HL-60 (cell line): ENCODE data around the gene PCSK7.

Experiments
- DNase-seq, 2 experiments: peaks; one replicate each; pipeline ENCODE4 v3.0.0-alpha.2; 2010 to 2020; ENCODE audit warnings: low read depth in 1 of 2, low spot score in 1 of 2
- H3K27ac ChIP-seq: fragments of 250-450 bp; sonication (Bioruptor Pico); replicated peaks from 2 replicates; pipeline ENCODE4 v1.5.1; 2020; ENCODE audit warnings: mild to moderate bottlenecking, moderate library complexity
- H3K27me3 ChIP-seq: fragments of 250-450 bp; sonication (Bioruptor Pico); 2 replicates; pipeline ENCODE4 v1.5.1; 2021; ENCODE audit warnings: mild to moderate bottlenecking, moderate library complexity; ENCODE audit not compliant: insufficient read depth, poor library complexity, severe bottlenecking
- H3K4me3 ChIP-seq: replicated peaks from 2 replicates; pipeline ENCODE4 v1.5.1; 2011; ENCODE audit warnings: mild to moderate bottlenecking, control low read depth, low read length; ENCODE audit not compliant: insufficient read depth
- GABPA ChIP-seq: IDR thresholded peaks from 2 replicates; pipeline ENCODE4 v1.6.1; 2012; ENCODE audit warnings: low read depth
- POLR2AphosphoS5 ChIP-seq: IDR thresholded peaks from 2 replicates; pipeline ENCODE4 v1.6.1; 2012; ENCODE audit warnings: low read depth
- SPI1 ChIP-seq: IDR thresholded peaks from 2 replicates; pipeline ENCODE4 v1.6.1; 2012; ENCODE audit warnings: low read depth, mild to moderate bottlenecking, borderline replicate concordance
- TF ChIP-seq, protein P1 (sequence below): IDR thresholded peaks from one replicate; pipeline ENCODE4 v1.5.1; 2011; ENCODE audit warnings: low read length, control low read depth, inconsistent platforms; ENCODE audit not compliant: insufficient read depth
- TF ChIP-seq, protein P2 (sequence below): IDR thresholded peaks from 2 replicates; pipeline ENCODE4 v1.6.1; 2012; ENCODE audit warnings: low read depth; ENCODE audit not compliant: insufficient replicate concordance

The PCSK7 gene

DNA sequence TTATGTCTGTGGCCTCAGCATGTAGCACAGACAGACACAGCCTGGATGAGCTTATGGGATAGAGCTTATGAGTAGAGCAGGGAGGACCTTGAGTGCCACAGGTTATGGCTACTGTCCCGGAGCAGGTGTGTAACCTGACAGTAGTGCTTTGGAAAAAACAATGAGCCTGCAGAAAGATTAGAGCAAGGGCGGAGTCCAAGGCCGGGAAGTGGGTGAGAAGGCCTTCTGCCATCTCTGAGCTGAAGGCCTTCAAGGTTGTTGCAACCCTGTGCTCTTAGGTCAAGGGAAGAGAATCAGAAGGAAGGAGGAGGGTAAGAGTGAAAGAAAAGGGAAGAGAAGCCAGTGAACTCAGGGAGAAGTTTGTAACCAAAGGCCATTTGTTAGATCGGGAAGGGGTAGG lies 36.6 kb downstream of the PCSK7 start:
- no peak overlapping the region for H3K27ac ChIP-seq
- no peak for DNase-seq
- H3K27me3 ChIP-seq = no peaks in the 10 kb centered on the region
- no peak overlapping the region for H3K4me3 ChIP-seq
- TF ChIP-seq SPI1 (no peak), GABPA (no peak), POLR2AphosphoS5 (no peak)
- TF ChIP-seq, protein P1, sequence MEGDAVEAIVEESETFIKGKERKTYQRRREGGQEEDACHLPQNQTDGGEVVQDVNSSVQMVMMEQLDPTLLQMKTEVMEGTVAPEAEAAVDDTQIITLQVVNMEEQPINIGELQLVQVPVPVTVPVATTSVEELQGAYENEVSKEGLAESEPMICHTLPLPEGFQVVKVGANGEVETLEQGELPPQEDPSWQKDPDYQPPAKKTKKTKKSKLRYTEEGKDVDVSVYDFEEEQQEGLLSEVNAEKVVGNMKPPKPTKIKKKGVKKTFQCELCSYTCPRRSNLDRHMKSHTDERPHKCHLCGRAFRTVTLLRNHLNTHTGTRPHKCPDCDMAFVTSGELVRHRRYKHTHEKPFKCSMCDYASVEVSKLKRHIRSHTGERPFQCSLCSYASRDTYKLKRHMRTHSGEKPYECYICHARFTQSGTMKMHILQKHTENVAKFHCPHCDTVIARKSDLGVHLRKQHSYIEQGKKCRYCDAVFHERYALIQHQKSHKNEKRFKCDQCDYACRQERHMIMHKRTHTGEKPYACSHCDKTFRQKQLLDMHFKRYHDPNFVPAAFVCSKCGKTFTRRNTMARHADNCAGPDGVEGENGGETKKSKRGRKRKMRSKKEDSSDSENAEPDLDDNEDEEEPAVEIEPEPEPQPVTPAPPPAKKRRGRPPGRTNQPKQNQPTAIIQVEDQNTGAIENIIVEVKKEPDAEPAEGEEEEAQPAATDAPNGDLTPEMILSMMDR = no peak
- TF ChIP-seq, protein P2, sequence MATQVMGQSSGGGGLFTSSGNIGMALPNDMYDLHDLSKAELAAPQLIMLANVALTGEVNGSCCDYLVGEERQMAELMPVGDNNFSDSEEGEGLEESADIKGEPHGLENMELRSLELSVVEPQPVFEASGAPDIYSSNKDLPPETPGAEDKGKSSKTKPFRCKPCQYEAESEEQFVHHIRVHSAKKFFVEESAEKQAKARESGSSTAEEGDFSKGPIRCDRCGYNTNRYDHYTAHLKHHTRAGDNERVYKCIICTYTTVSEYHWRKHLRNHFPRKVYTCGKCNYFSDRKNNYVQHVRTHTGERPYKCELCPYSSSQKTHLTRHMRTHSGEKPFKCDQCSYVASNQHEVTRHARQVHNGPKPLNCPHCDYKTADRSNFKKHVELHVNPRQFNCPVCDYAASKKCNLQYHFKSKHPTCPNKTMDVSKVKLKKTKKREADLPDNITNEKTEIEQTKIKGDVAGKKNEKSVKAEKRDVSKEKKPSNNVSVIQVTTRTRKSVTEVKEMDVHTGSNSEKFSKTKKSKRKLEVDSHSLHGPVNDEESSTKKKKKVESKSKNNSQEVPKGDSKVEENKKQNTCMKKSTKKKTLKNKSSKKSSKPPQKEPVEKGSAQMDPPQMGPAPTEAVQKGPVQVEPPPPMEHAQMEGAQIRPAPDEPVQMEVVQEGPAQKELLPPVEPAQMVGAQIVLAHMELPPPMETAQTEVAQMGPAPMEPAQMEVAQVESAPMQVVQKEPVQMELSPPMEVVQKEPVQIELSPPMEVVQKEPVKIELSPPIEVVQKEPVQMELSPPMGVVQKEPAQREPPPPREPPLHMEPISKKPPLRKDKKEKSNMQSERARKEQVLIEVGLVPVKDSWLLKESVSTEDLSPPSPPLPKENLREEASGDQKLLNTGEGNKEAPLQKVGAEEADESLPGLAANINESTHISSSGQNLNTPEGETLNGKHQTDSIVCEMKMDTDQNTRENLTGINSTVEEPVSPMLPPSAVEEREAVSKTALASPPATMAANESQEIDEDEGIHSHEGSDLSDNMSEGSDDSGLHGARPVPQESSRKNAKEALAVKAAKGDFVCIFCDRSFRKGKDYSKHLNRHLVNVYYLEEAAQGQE = no peak

DNA sequence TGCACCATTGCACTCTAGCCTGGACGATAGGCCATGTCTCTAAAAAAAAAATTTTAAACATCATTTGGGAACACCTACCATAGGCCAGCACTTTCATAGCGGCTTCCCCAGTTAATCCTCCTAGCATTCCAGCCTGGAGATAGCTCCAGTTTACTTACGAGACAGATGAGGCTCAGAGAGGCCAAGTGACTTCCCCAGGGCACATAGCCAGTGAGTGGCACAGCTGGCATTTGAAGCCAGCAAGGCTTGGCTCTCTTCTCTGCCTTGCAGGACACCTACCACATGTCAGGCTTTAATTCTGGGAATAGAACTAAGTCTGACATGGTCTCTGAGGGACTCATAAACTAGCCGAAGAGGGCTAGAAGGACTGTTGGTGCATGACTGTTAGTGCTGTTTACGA lies 37.6 kb downstream of the PCSK7 start:
- TF ChIP-seq, protein P1 = no peak
- TF ChIP-seq, protein P2 = no peak
- no peak for TF ChIP-seq POLR2AphosphoS5
- no peak for TF ChIP-seq GABPA
- no peak for TF ChIP-seq SPI1
- Histone ChIP-seq H3K27me3 (no peaks in the 10 kb centered on the region), H3K27ac (no peak overlapping the region), H3K4me3 (no peak overlapping the region)
- DNase-seq = no peak

DNA sequence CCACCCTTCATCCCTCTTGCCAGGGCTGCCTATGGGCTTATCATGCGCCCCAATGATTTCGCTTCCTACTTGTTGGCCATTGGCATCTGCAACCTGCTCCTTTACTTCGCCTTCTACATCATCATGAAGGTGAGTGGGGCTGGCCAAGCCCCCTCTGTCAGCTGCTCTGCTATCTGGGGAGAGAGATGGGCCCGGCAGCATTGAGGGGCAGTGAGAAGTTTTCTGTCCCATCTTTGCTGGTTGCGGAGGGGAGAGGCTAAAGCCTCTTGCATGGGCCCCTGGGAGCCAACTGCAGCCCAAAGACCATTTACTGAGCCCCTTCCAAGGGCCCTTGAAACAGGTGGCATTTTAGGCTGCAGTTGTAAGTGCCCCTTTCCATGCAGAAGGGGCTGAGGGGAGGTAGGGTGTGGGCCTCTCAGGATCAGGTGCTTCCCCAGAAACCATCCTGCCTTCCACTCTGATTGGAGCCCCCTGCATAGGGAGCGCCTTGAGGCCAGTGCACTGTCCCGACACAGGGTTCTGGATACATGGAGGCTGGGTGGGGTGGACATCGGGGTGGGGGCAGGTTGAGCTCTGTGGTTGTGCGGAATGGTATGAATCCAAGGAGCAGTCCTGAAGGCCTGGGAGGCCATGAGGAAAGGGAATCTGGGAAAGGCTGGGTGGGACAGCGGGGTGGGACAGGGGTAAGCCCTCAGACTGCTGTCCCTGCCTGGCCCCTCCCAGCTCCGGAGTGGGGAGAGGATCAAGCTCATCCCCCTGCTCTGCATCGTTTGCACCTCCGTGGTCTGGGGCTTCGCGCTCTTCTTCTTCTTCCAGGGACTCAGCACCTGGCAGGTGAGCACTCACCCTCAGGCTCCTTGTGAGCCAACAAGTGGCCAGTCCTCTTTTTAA lies 38.5 kb downstream of the PCSK7 start:
- TF ChIP-seq SPI1 = no peak
- TF ChIP-seq GABPA = no peak
- TF ChIP-seq, protein P1 = no peak
- TF ChIP-seq, protein P2 = no peak
- no peak for TF ChIP-seq POLR2AphosphoS5
- Histone ChIP-seq H3K4me3 (no peak overlapping the region), H3K27me3 (no peaks in the 10 kb centered on the region), H3K27ac (no peak overlapping the region)
- no peak for DNase-seq
